HG03439 (cell line): ENCODE measurements around the gene LEMD2.

Experiments used
- ATAC-seq: cut with Tn5 transposase; IDR thresholded peaks from one replicate; pipeline ENCODE4 v1.9.1; 2021; ENCODE audit warnings: mild to moderate bottlenecking, moderate library complexity; ENCODE audit not compliant: unreplicated experiment

The LEMD2 gene

GRCh38 chr6:33759887-33760629 lies 28.9 kb downstream of the LEMD2 start:
- no peak for ATAC-seq

- no peak for ATAC-seq
These were observed 30.1 kb downstream of the LEMD2 start for GRCh38 chr6:33758815-33759216.

DNA sequence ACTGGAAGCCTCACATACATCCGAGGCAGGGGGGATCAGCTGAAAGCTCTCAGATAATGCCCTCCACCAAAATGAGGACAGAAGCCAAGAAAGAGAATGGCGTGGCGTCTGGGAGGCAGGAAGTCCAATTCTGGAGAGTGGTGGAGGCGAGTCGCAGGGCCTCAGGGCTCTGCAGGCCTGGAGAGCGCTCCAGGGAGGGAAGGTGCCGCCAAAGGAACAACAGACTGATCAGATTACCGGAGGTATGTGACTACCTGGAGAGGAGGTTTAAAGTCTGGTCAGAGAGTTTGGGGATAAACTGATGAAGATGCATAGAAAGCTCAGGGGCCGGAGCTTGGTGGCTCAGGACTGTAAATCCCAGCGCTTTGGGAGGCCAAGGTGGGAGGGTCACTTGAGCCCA lies 31.0 kb downstream of the LEMD2 start:
- ATAC-seq: no peak

DNA sequence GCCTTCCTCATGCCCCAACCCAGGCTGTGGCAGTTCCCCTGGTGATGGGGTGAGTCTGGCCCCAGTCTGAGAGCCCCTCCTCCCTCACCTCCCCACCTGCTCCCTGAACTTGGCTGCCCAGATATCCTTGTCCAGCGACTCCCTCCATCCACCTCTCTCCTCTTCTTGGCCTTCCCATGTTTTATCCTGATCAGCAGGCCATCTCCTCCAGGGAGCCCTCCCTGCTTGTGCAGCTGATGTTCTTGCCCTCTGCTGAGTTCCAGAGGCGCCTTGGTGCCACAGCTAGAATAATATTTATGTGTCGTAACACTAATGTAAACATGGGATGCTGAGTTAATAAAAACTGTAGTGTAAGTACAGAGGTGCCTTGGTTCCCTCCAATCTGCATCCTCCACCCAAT lies 31.8 kb downstream of the LEMD2 start:
- ATAC-seq: no peak

DNA sequence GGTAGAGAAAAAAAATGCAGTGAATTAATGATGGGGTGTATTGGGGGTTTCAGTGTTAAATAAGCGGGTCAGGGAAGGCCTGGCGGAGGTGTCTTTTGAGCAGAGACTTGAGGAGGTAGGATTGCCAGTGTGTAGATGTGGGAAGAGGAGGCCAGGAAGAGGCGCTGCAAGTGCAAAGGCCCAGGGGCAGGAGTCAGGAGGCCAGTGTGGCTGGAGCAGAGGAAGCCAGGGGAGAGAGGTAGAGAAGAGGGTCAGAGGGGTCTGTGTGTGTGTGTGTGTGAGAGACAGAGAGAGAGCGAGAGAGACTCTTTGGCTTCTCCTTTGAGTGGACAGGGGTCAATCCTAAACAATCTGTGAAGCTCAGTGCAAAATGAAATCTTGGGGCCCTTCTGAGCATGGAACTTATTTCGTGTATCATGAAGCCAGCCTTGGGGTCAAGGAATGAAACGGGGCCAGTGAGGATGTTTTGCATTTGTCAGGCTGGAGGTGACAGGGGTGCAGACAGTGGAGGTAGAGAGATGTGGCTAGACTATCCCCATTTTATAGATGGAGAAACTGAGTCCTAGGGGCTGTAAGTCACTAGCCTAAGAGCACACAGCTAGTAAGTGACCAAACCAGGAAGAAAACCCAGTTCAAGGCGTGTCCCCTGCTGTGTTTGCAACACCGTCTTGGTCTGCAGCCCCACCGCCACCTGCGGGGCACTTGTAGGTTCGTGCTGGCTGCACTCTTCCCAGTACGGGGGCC lies 32.5 kb downstream of the LEMD2 start:
- no peak for ATAC-seq

GRCh38 chr6:33755070-33755869 lies 33.7 kb downstream of the LEMD2 start:
- ATAC-seq: no peak

GRCh38 chr6:33754222-33754621 lies 34.7 kb downstream of the LEMD2 start:
- ATAC-seq: no peak

GRCh38 chr6:33752646-33753015 lies 36.3 kb downstream of the LEMD2 start:
- no peak for ATAC-seq

- no peak for ATAC-seq
These were observed 36.9 kb downstream of the LEMD2 start for GRCh38 chr6:33751771-33752645.

DNA sequence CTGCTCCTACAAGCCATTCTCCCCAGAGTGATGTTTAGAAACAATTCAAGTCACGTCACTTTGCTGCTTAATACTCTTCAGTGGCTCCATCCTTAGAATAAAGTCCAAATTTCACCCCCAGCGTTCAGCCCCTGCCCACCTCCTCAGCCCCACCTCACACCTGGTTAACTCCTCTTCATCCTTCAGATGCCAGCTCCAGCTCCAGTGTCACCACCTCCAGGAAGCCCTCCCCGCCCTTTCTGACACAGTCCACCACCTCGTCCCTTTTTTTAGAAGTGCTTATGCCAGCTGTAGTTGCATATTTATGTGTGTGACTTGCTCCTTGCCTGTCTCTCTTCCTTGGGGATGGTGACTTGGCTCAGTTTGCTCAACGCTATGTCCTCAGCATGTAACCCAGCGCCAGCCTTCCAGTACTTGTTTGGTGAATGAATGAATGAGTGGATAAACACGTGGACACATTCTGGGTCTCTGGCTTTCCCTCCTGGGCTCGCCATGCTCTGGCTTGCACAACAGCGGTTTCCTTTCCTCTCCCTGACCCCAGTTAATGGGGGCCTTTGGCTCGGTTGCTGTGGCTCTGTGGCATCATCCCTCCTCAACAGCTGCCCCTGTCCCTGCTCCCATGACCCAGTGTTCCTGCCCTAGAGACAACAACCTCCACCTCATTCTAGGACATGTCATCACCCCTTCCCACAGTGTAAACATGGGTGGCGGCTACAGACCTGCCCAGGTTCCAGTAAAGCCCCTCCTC lies 38.5 kb downstream of the LEMD2 start:
- no peak for ATAC-seq

- ATAC-seq: no peak
These were observed 39.5 kb downstream of the LEMD2 start for GRCh38 chr6:33749401-33749800.

- ATAC-seq: no peak
These were observed 40.1 kb downstream of the LEMD2 start for GRCh38 chr6:33748841-33749240.

DNA sequence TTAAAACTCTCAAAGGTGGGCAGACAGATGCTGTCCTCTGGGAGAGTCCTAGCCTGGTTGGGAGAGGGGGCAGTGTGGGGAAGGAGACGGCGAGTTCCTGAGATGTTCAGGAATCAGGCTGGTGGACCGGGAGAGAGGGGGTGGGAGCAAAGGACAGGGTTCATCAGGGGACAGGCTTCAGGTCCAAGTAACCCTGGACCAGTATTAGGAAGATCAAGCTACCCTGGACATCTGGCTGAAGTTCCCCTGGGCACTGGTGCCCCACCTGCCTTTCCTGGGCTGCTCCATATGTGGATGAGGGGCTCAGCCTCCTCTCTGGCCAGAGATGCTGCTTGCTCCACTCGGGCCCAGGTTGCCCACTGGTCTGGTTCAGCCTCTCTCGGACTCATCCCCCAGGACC lies 41.1 kb downstream of the LEMD2 start:
- no peak for ATAC-seq

DNA sequence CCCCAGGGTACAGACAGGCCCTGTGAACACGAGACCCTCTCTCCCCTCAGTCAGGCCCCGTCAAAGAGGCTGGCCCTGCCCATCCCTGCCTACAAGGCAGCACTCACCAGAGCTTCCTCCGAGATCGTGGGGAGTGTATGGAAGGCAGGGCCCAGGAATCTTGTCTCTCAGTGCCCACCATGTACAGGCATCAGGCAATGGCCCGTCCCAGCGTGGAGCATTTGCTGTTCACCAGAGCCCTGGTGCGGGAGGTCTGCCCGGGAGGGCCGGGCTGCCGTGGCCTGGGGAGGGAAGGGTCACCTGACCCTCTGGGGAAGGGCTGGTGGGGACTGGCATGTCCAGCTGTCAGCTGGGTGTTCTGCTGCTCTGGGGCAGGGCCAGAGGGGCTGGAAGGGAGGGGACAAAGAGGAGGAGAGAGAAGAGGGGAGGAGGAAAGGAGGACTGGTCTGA lies 42.3 kb downstream of the LEMD2 start, which contains the start of gene IP6K3:
TSS of gene IP6K3 (minus strand) at position 255 of the 450 bp plus-strand sequence. CDS start 11,429 bp downstream, outside the sequence.
- no peak for ATAC-seq

- ATAC-seq: no peak
These were observed 42.8 kb downstream of the LEMD2 start for GRCh38 chr6:33746036-33746600.

GRCh38 chr6:33745548-33745947 lies 43.4 kb downstream of the LEMD2 start:
- no peak for ATAC-seq

- ATAC-seq: no peak
These were observed 43.9 kb downstream of the LEMD2 start for GRCh38 chr6:33744895-33745546.

DNA sequence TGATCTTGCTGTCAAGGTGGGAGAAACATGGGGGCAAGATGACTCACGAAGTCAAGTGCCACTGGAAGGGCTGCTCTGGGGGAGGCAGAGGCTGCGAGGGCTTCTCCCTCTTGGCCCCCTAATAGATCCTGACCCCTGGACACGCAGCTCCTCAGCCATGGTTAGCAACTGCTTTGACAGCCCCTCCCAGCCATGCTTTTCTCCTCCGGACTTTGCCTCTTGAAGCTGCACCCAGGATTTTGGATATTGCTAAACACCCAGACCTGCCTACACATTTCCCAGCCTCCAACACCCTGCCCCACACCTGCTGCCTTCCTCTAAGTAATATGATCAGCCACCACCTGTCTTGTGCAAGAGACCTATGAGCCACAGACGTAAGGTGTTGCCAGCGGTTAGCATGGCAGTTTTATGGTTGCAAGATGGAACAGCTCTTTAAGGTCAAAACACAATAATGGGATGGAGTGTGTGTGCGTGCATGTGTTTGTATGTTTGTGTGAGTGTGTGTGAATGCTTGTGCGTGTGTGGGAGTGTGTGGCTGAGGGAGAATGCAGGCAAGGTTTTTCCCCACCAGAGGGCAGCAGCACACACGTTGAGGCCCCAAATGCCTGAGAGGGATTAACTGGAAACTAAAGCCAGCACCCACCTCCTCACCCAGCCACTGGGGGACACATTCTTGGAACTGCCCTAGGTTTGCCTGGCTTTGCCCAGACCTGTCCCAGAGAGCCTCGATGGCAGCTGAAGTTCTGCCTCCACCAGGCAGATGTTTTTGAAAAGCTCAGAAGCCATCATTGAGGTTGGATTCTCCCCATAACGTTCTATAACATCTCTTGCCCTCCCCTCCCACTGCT lies 44.7 kb downstream of the LEMD2 start:
- ATAC-seq: no peak
